A673 (cell line): ENCODE data around the gene DSCAM. TPM values are rescaled to one million over a fixed set of nuclear protein-coding genes. Genes with fewer than 3 reads are reported as not detected.

Experiments
- BruUV-seq: library from RNA; stranded (reverse); fragments of 400-500 nt; replicated peaks from 2 replicates; lab custom pipeline; 2021; lab: Mats Ljungman, UMichigan
- CTCF ChIA-PET: fragments of 300-600 bp; sonication (Branson Sonifier 250); formaldehyde crosslinking; loops from one replicate; lab custom pipeline; 2022; ENCODE audit warnings: antibody characterized with exemption; lab: Charles Lee
- POLR2A ChIA-PET: fragments of 300-600 bp; sonication (Branson Sonifier 250); formaldehyde crosslinking; loops from one replicate; lab custom pipeline; 2022; ENCODE audit warnings: antibody characterized with exemption; ENCODE audit not compliant: low non-redundant PET; lab: Charles Lee
- DNase-seq: peaks from one replicate; pipeline ENCODE4 v3.0.0-alpha.2; 2015; ENCODE audit warnings: low spot score
- H3K27ac ChIP-seq: fragments of 200-600 bp; sonication (generic); 2 replicates; pipeline ENCODE4 v1.5.1; 2016; ENCODE audit warnings: mixed run types, low read depth, mild to moderate bottlenecking, mixed read lengths, antibody characterized with exemption, low read length; ENCODE audit not compliant: poor library complexity, severe bottlenecking
- H3K27me3 ChIP-seq: fragments of 200-600 bp; sonication (generic); replicated peaks from 2 replicates; pipeline ENCODE4 v1.6.1; 2017; ENCODE audit warnings: mixed run types, low read depth, mild to moderate bottlenecking, mixed read lengths, antibody characterized with exemption, low read length; ENCODE audit not compliant: insufficient read depth, poor library complexity
- H3K36me3 ChIP-seq: fragments of 200-600 bp; sonication (generic); 2 replicates; pipeline ENCODE4 v1.6.1; 2016; ENCODE audit warnings: mixed run types, mild to moderate bottlenecking, mixed read lengths, antibody characterized with exemption, low read length; ENCODE audit not compliant: insufficient read depth, poor library complexity, severe bottlenecking
- H3K4me1 ChIP-seq: fragments of 200-600 bp; sonication (generic); 2 replicates; pipeline ENCODE4 v1.6.1; 2017; ENCODE audit warnings: mixed run types, mild to moderate bottlenecking, mixed read lengths, antibody characterized with exemption, low read length; ENCODE audit not compliant: insufficient read depth, poor library complexity, severe bottlenecking
- H3K4me3 ChIP-seq: fragments of 200-600 bp; sonication (generic); 2 replicates; pipeline ENCODE4 v1.5.1; 2016; ENCODE audit warnings: low read depth, mixed run types, mild to moderate bottlenecking, mixed read lengths, low read length; ENCODE audit not compliant: poor library complexity, severe bottlenecking
- H3K9me3 ChIP-seq: fragments of 200-600 bp; sonication (generic); 2 replicates; pipeline ENCODE4 v1.6.1; 2016; ENCODE audit warnings: mixed run types, low read depth, mild to moderate bottlenecking, mixed read lengths, antibody characterized with exemption, low read length; ENCODE audit not compliant: poor library complexity, severe bottlenecking
- EZH2 ChIP-seq: fragments of 200-600 bp; sonication (generic); IDR thresholded peaks from 2 replicates; pipeline ENCODE4 v1.6.1; 2017; ENCODE audit warnings: borderline replicate concordance, low read depth, mild to moderate bottlenecking, mixed read lengths, antibody characterized with exemption, low read length; ENCODE audit not compliant: poor library complexity, severe bottlenecking
- intact Hi-C: fragments of 100-400 bp; cut with micrococcal nuclease; formaldehyde crosslinking; loops from one replicate; pipeline ENCODE4 v1.10.0; 2022; ENCODE audit not compliant: unreplicated experiment
- total RNA-seq: library from RNA; stranded (reverse); gene quantifications from 2 replicates; pipeline ENCODE4 v1.2.3, GENCODE V29; 2021
- TF ChIP-seq, protein P1 (sequence below): fragments of 300-800, 200-600 bp; sonication (generic); conservative IDR thresholded peaks from 2 replicates; pipeline ENCODE4 v1.5.1; 2017; ENCODE audit warnings: low read depth, mild to moderate bottlenecking, antibody characterized with exemption, low read length, moderate library complexity, mixed read lengths

DSCAM gene
- total RNA-seq, 1 experiment from 2014 or later: not detected

DNA sequence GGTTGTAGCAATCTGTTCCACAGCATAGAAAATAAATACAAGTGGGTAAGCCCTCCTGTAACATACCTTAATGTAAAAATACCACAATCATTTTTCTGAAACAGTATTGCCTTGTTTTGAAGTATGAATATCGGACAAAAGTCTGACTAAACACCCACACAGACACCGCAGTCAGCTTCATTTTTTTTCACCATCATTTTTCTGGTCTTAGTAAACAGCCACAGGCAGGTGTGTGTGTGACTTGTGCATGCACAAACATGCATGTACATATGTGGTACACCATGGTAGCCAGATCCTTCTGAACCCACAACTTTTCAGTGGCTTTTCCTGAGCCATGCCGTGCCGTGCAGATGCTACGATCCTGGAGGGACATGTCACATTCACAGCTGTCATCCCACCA lies 718.1 kb downstream of the DSCAM start:
- Histone ChIP-seq H3K36me3 (no peaks in the 10 kb centered on the region), H3K27ac (no peak overlapping the region), H3K27me3 (peaks cover 4% of the 10 kb centered on the region), H3K4me3 (no peak overlapping the region), H3K4me1 (no peaks in the 10 kb centered on the region), H3K9me3 (no peaks in the 10 kb centered on the region)
- BruUV-seq: no TSS peak
- no peak for TF ChIP-seq EZH2
- TF ChIP-seq, protein P1, sequence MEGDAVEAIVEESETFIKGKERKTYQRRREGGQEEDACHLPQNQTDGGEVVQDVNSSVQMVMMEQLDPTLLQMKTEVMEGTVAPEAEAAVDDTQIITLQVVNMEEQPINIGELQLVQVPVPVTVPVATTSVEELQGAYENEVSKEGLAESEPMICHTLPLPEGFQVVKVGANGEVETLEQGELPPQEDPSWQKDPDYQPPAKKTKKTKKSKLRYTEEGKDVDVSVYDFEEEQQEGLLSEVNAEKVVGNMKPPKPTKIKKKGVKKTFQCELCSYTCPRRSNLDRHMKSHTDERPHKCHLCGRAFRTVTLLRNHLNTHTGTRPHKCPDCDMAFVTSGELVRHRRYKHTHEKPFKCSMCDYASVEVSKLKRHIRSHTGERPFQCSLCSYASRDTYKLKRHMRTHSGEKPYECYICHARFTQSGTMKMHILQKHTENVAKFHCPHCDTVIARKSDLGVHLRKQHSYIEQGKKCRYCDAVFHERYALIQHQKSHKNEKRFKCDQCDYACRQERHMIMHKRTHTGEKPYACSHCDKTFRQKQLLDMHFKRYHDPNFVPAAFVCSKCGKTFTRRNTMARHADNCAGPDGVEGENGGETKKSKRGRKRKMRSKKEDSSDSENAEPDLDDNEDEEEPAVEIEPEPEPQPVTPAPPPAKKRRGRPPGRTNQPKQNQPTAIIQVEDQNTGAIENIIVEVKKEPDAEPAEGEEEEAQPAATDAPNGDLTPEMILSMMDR: no peak
- ChIA-PET POLR2A (no interaction called here), CTCF (no interaction called here)
- intact Hi-C loops: no loop called here
- no peak for DNase-seq

DNA sequence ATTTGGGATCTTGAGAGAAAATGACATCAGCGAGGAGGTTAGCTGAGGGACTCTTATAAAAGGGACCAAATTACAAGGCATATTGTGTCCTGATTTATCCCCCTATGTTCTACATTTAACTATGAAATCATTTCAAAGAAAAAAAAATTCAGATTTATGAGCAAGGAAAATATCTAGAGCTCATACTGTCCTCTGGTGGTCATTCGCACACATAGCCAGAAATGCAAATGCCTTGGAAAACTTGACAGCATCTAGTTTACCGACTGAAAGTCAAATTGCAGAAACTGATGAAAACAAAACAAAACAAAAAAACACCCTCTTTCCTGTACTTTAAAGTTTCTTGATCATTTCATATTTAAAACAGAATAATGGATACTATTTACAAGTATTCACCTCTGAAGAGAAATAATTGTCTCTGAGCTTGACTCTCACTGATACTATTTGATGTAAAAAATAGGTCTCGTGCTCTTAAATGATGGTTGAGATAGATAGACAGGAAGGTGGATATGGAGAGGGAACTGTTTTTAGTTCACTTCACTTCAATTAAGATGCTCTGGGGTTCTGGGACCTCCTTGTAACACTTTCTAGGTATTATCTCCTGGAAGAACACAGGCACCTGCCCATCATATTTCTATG lies 725.9 kb downstream of the DSCAM start:
- no TSS peak for BruUV-seq
- ChIA-PET CTCF (interaction anchor here (0.6 kb wide), 1 partner anchor 947 kb away, joined by 3 read pairs; no protein-coding TSS in a partner anchor), POLR2A (no interaction called here)
- no peaks in the 10 kb centered on the region for H3K27me3 ChIP-seq
- TF ChIP-seq, protein P1: peak; percentile 65
- no peak for TF ChIP-seq EZH2
- H3K36me3 ChIP-seq: no peaks in the 10 kb centered on the region
- DNase-seq: no peak
- peaks cover 7% of the 10 kb centered on the region for H3K9me3 ChIP-seq
- no peak overlapping the region for H3K27ac ChIP-seq
- intact Hi-C loops: loop anchor here (2.0 to 5.0 kb wide), 3 partner anchors 254 to 599 kb away; partner anchors contain the start of gene PCP4
- no peaks in the 10 kb centered on the region for H3K4me1 ChIP-seq
- H3K4me3 ChIP-seq: no peak overlapping the region

DNA sequence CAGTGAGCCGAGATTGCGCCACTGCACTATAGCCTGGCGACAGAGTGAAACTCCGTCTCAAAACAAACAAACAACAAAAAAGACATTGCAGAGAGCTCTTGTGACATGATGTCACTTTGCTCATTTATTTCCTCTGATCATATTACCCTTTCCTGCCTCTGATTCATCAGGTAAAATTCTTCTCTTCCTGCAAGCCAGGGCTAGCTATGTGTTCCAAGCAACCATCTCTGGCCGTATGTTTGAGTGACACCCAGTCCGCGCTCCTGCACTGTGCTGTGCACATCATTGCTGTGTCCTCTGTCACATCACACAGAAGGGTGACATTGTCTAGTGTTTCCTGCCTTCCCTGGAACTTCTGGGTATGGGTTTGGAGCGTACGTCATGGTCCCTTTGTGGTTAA lies 728.4 kb downstream of the DSCAM start:
- intact Hi-C loops: no loop called here
- no peak overlapping the region for H3K27ac ChIP-seq
- no peak for TF ChIP-seq EZH2
- TF ChIP-seq, protein P1: no peak
- no peaks in the 10 kb centered on the region for H3K27me3 ChIP-seq
- no peaks in the 10 kb centered on the region for H3K4me1 ChIP-seq
- BruUV-seq: no TSS peak
- POLR2A ChIA-PET: no interaction called here
- H3K4me3 ChIP-seq: no peak overlapping the region
- no peak for DNase-seq
- CTCF ChIA-PET: no interaction called here
- no peaks in the 10 kb centered on the region for H3K36me3 ChIP-seq
- H3K9me3 ChIP-seq: peaks cover 13% of the 10 kb centered on the region
